Brain pericyte (primary cell): ENCODE measurements around the gene STRIP2.
"Not testable (repeated sequence)": the region's sequence is repeated elsewhere in the genome, so short reads cannot be mapped to it uniquely, and the experiment has no call there.

Experiments
- DNase-seq: peaks from one replicate; pipeline ENCODE4 v3.0.0-alpha.2; 2012; ENCODE audit warnings: low read depth, low spot score

STRIP2 gene

GRCh38 chr7:129433847-129434674 lies at the start of gene STRIP2:
Gene STRIP2, plus strand, starts transcription at chr7:129434432. Its CDS starts 41 bp downstream, at chr7:129434473.
- peak; percentile 17 for DNase-seq

- no peak for DNase-seq
Observed at GRCh38 chr7:129385116-129385515, 49.1 kb upstream of the STRIP2 start.

GRCh38 chr7:129385598-129385997 lies 48.6 kb upstream of the STRIP2 start:
- no peak for DNase-seq

GRCh38 chr7:129386506-129386905 lies 47.7 kb upstream of the STRIP2 start:
- DNase-seq: no peak

- DNase-seq: no peak
Observed at GRCh38 chr7:129387537-129387936, 46.7 kb upstream of the STRIP2 start.

GRCh38 chr7:129388333-129389098 lies 45.7 kb upstream of the STRIP2 start:
- no peak for DNase-seq

- no peak for DNase-seq
Observed at GRCh38 chr7:129389829-129390228, 44.4 kb upstream of the STRIP2 start.

- no peak for DNase-seq
Observed at GRCh38 chr7:129390314-129390713, 43.9 kb upstream of the STRIP2 start.

GRCh38 chr7:129391546-129392171 lies 42.6 kb upstream of the STRIP2 start:
- no peak for DNase-seq

GRCh38 chr7:129393255-129393654 lies 41.0 kb upstream of the STRIP2 start:
- DNase-seq: no peak

GRCh38 chr7:129394101-129394500 lies 40.1 kb upstream of the STRIP2 start:
- DNase-seq: no peak

GRCh38 chr7:129394982-129395914 lies 39.0 kb upstream of the STRIP2 start:
- DNase-seq: no peak

- DNase-seq: no peak
Observed at GRCh38 chr7:129401228-129401966, 32.8 kb upstream of the STRIP2 start.

- DNase-seq: no peak
Observed at GRCh38 chr7:129401967-129402860, 32.0 kb upstream of the STRIP2 start.

GRCh38 chr7:129405527-129405926 lies 28.7 kb upstream of the STRIP2 start:
- DNase-seq: no peak

GRCh38 chr7:129410238-129410637 lies 24.0 kb upstream of the STRIP2 start:
- not testable (repeated sequence) for DNase-seq

- no peak for DNase-seq
Observed at GRCh38 chr7:129412501-129412900, 21.7 kb upstream of the STRIP2 start.

- no peak for DNase-seq
Observed at GRCh38 chr7:129417073-129417472, 17.2 kb upstream of the STRIP2 start.

GRCh38 chr7:129421717-129422250 lies 12.4 kb upstream of the STRIP2 start:
- no peak for DNase-seq
